COR-L47 (cell line): ENCODE data around the gene ZGPAT.
"Not testable (repeated sequence)": the region's sequence is repeated elsewhere in the genome, so short reads cannot be mapped to it uniquely, and the experiment has no call there.

Source experiments
- DNase-seq: peaks from one replicate; lab custom pipeline; 2025; lab: John Stamatoyannopoulos, UW

Gene ZGPAT

DNA sequence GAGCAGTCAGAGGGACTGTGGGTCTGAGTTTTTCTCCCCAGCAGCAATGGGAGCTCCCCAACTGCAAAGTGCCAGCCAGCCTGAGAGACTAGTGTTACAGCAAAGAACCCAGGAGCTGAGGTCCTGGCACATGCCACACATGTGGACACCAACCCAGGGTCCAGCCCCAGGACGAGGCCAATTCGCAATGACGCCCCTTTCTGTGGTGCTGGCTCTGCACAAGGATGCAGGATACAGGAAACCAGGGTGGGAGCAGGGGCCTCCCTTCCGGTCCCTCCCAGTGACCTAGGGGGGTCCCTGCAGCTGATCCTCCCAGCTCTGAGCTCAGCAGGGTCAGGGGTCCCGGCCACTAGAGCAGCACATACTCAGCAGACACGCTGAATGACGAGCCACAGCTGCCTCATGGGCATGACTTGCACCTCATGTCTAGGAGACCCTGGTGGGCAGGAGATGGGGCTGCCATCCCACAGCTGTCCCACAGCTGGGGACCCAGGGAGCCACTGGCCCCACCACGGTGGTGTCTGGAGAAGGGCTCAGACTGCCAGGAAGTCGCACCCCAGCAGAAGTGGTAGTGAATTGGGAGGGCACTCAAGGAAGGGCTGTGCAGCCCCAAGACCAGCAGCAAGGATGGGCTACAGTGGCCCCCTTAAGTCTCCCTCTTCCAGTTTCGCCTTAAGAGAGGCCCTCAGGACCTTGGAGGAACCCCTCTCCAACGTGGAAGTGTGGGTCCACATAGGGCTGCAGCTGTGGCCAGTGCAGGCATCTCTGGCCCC is 3.7 kb upstream of the ZGPAT start:
- no peak for DNase-seq

DNA sequence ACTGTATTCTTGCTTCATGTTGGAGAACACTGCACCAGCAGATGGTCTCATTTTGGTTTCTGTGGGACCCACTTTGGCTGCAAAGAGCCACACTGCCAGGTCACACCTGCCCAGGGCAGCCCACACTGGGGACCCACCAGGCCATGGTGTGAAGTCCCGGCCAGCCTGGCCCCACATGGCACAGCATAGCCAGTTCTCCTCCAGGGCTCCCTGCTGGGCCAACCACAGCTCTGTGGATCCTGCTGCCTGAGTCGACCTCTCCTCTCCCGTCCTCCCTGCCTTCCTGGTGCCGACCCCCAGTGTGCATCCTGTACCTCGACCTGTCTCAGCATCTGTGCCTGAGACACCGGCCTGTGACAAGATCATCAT is 3.1 kb upstream of the ZGPAT start:
- DNase-seq, result no peak

DNA sequence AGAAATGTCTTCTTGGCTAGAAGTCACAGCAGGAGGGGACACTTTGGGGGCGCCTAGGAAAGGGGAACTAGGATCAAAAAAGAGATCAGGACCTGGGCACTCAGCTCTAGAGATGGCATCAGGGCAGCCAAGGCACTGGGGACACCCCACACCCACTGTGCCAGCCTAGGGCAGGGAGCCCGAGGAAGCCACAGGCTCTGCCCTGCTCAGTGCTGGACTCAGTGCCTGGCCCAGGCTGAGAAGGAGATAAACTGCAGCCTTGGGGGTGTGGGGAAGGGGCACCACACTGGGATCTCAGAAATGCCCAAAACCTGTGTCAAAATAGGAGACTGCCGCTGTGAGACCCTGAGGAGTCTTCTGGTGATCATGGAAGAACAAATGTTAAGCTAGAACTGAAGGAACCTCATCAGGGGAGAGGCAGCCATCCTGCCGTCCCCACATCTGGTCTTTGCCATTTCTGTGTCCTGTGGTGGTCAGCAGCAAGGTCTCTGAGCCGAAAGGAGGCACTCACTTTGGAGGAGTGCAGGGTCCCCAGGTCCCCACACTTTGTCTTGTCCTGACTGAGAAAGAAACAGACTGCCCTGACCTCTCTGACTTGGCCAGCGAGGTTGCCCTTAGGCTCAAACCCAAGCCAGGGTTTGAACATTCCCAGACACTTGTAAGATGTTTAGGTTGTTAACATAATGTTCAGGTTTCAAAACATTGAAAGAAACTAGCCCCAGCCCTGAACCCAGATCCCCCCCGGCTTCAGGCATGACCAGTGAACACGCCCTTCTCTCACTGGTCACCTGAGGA is 2.4 kb upstream of the ZGPAT start:
- no peak for DNase-seq

DNA sequence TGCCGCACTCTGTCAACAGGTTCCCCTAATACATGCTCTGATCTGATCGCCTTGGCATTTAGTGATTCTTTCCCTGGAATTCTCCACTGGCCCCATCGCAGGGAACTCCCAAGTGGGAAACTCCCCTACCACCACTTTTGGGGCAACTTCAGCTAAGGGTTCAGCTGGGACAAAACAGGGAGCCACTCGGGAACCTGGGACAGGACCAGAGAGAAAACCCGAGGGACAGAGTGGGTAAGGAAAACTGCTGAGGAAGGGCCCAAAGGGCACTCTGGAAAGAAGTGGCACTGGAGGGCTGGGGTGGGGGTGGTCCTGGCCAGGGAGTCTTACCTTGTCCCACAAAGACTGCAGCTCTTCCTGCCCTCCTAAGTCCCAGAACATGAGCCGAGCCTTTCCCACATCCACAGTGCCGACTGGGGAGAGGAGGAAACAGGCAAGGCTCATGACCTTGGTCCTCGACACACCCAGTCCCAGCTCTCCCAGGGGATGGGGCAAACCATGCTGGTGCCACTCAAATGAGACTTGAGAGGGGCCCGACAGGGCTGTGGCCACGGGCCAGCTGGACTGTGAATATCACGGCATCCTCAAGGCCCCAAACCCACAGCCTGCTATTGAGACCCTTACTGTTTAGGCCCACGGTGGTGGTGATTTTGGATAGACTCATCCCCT is 1.7 kb upstream of the ZGPAT start:
- no peak for DNase-seq

DNA sequence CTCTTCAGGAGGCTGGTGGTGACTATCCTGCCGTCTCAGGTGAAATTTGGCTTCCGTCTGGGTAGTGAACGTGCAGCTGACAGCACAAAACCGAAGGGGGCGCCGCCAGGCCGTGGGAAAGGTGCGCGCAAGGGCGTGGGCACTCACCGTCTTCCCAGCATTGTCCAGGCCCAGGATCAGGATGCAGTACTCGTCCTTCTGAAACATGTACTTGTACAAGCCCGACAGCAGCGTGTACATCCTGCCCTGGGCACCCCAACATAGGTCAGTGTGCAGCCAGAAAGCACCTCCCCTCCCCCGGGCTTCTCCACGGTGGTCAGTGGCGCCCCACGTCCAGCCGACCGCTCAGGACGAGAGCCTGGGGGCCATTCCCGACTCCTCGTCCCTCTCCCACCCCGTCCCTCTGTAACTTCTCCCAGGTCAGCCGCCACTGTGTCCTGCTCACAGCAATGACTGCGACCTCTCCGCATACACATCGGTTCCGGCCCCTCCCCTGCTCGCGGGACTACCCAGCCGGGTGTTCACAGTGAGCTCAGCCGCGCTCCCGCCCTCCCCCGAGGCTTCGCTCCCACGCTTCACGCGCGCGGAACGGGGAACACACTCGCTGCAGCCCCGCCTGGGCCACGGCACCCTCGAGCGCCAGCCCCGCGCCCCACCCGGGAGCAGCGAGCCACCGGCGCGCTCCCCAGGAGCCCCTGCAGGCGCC is 834 bp upstream of the ZGPAT start:
- DNase-seq, result no peak

DNA sequence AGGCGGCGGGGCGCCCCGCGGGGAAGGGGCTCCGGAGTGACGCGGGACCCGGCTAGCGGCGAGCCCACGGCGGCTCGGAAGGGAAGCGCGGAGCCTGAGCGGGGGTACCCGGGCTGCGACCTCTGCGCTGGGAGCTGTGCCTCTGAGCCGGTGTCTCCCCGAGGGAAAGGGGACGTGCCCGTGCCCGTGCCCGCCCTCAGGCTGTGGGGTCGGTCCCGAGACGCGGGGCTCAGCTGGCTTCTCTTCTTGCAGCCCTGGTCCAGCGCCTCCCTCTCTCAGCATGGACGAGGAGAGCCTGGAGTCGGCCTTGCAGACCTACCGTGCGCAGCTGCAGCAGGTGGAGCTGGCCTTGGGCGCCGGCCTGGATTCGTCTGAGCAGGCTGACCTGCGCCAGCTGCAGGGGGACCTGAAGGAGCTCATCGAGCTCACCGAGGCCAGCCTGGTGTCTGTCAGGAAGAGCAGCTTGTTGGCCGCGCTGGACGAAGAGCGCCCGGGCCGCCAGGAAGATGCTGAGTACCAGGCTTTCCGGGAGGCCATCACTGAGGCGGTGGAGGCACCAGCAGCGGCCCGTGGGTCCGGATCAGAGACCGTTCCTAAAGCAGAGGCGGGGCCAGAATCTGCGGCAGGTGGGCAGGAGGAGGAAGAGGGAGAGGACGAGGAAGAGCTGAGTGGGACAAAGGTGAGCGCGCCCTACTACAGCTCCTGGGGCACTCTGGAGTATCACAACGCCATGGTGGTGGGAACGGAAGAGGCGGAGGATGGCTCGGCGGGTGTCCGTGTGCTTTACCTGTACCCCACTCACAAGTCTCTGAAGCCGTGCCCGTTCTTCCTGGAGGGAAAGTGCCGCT is 686 bp downstream of the ZGPAT start:
- DNase-seq, result no peak

DNA sequence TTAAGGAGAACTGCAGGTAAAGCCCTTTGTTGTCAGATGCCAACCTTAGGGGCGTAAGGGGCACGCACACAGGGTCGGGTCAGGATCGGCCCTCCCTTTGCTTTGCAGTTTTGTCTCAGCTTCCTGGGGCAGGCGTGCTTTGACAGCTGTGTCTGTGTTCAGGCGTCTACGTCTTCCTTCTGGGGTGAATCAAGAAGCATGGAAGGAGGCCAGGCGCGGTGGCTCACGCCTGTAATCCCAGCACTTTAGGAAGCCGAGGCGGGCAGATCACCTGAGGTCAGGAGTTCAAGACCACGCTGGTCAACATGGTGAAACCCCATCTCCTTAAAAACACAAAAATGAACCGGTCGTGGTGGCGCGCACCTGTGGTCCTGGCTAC is 1.3 kb downstream of the ZGPAT start:
- DNase-seq, result no peak

DNA sequence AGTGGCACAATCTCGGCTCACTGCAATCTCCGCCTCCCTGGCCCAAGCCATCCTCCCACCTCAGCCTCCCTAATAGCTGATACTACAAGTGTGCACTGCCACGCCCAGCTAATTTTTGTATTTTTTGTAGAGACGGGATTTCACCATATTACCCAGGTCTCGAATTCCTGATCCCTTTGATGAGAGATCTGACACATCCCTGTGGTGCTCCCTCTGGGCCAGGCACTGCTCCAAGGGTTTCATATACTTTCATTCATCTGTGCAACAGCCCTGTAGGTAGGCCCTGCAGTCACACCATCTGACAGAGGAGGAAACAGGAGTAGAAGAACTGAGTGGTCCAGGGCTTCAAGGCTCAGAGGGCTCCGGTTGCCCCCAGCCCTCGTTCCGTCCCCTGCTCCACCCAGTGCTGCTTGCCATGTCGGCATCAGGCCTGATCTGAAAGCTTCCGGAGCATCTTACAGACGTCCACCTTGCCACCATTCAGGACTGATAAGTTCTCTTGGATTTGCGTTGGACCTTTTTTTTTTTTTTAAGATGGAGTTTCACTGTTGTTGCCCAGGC is 3.3 kb downstream of the ZGPAT start:
- no peak for DNase-seq

DNA sequence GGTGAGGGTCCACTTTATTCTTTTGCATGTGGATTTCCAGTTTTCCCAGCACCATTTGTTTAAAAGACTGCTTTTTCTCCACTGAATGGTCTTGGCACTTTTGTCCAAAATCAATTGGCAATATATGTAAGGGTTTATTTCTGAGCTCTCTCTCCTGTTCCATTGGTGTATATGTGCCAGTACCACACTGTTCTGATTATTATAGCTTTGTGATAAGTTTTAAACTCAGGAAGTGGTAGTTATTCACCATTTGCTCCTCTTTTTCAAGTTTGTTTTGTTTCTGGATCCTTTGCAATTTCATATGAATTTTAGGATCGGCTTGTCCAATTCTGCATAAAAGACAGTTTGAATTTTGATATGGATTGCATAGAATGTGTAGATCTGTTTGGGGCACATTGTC is 4.4 kb downstream of the ZGPAT start:
- no peak for DNase-seq

DNA sequence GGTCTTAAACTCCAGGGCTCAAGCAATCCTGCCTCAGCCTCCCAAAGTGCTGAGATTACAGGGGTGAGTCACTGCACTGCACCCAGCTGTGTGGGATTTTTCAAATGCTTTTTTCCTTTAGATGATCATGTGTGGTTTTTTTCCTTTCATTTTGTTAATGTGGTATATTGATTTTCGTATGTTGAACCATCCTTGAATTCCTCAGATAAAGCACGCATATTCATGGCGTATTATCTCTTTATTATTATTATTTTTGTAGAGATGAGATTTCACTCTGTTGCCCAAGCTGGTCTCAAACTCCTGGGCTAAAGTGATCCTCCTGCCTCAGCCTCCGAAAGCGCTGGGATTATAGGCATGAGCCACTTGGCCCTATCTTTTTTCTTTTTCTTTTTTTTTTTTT is 7.0 kb downstream of the ZGPAT start:
- no peak for DNase-seq

DNA sequence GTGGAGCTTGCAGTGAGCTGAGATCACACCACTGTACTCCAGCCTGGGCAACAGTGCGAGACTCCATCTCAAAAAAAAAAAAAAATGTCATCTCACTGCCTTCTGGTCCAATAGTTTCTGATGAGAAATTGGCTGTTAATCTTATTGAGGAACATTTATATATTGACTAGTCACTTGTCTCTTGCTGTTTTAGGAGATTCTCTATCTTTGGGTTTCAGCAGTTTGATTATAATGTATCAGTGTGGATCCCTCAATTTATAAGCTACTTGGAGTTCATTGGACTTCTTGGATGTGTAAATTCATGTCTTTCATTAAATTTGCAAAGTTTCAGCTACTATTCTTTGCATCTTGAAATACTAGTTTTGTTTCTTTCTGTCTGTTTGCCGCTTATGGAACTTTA is 11.2 kb downstream of the ZGPAT start:
- DNase-seq, result no peak

DNA sequence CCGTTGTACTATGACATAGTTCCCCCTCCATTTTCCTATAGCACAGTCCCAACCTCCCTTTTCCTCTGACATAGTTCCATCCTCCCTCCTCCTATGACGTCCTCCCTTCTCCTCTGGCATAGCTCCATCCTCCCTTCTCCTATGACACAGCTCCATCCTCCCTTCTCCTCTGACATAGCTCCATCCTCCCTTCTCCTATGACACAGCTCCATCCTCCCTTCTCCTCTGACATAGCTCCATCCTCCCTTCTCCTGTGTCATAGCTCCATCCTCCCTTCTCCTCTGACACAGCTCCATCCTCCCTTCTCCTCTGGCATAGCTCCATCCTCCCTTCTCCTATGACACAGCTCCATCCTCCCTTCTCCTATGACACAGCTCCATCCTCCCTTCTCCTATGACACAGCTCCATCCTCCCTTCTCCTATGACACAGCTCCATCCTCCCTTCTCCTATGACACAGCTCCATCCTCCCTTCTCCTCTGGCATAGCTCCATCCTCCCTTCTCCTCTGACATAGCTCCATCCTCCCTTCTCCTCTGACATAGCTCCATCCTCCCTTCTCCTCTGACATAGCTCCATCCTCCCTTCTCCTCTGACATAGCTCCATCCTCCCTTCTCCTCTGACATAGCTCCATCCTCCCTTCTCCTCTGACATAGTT is 15.3 kb downstream of the ZGPAT start:
- DNase-seq, result not testable (repeated sequence)

DNA sequence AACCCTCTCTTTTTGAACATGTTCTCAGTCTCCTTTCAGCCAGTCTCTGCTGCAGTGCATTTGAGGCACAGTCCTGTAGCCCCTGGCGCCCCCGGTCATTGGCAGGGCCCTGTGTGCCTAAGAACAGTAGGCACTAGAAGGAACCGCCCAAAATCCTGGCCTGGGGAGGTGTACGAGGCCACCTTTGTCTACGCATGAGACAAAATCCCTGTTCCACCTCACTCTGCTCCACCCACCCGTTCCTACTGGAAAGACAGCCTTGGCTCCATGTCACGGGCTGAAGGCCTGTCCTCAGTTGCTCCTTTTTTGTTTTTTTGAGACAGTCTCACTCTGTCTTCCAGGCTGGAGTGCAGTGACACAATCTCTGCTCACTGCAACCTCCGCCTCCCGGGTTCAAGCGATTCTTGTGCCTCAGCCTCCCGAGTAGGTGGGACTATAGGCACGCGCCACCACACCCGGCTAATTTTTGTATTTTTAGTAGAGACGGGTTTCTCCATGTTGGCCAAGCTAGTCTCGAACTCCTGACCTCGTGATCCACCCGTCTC is 22.4 kb downstream of the ZGPAT start:
- DNase-seq, result not testable (repeated sequence)

DNA sequence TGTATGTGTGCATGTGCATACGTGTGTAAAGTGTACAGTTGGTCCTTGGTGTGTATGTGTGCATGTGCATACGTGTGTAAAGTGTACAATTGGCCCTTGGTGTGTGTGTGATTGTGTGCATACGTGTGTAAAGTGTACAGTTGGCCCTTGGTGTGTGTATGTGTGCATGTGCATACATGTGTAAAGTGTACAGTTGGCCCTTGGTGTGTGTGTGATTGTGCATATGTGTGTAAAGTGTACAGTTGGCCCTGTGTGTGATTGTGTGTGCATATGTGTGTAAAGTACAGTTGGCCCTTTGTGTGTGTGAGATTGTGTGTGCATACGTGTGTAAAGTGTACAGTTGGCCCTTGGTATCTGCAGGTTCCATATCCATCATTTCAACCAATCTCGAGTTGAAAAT is 23.6 kb downstream of the ZGPAT start:
- no peak for DNase-seq

DNA sequence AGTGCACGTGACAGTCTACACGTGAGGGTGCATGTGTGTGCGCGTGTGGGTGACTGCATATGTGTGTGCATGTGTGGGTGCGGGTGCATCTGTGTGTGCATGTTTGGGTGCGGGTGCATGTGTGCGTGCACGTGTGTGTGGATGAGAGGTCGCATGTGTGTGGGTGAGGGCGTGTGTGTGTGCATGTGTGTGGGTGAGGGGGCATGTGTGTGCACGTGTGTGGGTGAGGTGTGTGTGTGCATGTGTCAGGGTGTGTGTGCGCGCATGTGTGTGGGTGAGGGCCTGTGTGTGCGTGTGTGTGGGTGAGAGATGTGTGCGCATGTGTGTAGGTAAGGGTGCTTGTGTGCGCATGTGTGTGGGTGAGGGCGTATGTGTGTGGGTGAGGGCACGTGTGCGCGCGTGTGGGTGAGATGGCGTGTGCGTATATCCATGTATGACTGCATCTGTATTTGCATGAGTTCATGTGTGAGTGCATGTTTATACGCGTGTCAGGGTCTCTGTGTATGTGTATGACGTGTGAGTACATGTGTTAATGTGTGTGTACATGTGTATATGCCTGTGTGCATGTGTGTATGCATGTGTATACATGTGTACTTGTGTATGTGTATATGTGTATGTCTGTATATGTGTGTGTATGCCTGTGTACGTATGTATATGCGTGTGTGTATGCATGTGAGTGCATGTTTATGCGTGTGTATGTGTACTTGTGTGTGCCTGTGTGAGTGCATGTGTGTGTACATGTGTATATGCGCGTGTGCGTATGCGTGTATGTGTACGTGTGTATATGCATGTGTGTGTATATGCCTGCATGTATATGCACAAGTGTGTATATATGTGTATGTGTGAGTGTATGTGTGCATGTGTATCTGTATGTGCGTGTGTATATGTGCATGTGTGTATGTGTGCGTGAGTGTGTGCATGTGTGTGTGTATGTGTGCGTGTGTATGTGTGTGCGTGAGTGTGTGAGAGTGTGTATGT is 24.6 kb downstream of the ZGPAT start:
- DNase-seq, result no peak

DNA sequence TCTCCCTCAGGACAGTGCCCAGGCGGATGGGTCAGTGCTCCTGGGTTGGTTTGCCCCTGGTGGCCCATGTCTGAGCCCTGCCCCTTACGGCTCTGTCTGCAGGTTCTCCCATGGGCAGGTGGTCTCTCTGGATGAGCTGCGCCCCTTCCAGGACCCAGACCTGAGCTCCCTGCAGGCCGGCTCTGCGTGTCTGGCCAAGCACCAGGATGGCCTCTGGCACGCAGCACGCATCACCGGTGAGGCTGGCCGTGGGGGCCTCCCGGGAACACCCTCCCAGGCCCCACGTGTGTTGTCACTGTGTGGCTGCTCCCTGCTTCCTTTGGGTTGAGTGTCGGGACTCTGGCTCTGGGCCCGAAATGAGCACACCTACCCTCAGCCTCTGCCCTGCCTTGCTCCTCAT is 25.3 kb downstream of the ZGPAT start:
- no peak for DNase-seq

DNA sequence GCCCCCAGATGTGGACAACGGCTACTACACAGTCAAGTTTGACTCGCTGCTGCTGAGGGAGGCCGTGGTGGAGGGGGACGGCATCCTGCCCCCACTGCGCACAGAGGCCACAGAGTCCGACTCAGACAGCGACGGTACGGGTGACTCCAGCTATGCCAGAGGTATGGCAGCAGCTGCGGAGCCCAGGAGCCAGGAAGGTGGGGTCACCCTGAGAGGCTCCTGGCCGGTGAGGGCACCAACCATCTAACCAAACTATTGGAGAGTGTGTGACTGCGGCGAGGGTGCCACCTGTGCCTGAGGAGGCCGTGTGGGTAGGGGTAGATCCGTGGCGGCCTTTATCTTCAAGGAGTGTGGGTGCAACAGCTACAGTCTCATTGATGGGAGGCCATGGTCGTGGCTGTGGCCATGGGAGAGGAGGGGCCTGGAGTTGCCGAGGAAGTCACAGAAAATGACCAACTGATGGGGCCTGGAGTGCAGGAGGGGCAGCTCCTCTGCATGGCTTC is 25.8 kb downstream of the ZGPAT start:
- no peak for DNase-seq

DNA sequence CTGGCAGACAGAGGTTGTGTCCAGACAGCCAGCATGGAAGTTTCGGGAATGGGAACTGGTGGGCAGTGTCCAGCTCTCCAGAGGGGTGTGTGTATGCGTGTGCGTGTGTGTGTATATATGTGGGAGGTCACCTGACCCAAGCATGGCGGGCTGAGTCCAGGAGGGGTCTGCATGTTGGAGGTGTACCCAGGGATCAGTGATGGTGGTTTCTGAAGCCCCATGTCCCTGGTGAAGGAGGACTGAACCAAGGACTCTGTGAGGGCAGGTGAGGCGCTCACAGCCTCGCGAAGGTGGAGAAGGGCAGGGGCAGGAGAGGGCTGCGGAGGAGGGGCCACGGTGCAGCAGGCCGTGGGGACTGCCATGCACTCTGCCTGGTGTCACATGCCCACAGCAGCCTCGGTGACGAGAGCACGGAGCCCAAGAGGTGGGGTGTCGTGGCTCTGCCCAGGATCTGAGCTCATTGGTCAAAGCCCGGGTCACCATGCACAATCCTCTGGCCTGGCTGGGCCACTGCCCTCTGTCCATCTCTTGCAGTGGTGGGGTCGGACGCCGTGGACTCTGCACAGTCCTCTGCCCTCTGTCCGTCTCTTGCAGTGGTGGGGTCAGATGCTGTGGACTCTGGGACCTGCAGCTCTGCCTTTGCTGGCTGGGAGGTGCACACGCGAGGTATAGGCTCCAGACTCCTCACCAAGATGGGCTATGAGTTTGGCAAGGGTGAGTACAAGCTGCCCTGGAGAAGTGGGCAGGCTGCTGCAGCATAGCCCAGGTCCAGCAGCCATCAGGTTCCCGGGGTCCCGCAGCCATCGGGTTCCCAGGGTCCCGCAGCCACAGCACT is 26.5 kb downstream of the ZGPAT start:
- DNase-seq, result no peak
